GM06990 (cell line): ENCODE measurements around the gene PRR3.
"Not testable (repeated sequence)": the region's sequence is repeated elsewhere in the genome, so short reads cannot be mapped to it uniquely, and the experiment has no call there.

Experiments
- DNase-seq: peaks from one replicate; pipeline ENCODE4 v3.0.0-alpha.2; 2011; ENCODE audit not compliant: insufficient read length; ENCODE audit errors: extremely low read depth
- H3K27me3 ChIP-seq: replicated peaks from 2 replicates; pipeline ENCODE4 v1.6.0; 2011; ENCODE audit warnings: low read length; ENCODE audit not compliant: control insufficient read depth, insufficient read depth
- H3K36me3 ChIP-seq: 2 replicates; pipeline ENCODE4 v1.5.1; 2011; ENCODE audit warnings: low read length; ENCODE audit not compliant: control insufficient read depth, insufficient read depth
- H3K4me3 ChIP-seq: replicated peaks from 2 replicates; pipeline ENCODE4 v1.5.1; 2011; ENCODE audit warnings: low read depth, mild to moderate bottlenecking, control low read depth, low read length
- CTCF ChIP-seq: IDR thresholded peaks from 2 replicates; pipeline ENCODE4 v1.5.1; 2011; ENCODE audit warnings: low read length, control low read depth, mild to moderate bottlenecking, inconsistent platforms; ENCODE audit not compliant: insufficient read depth, poor library complexity, severe bottlenecking

The PRR3 gene

GRCh38 chr6:30529349-30529875 is 27.7 kb upstream of the PRR3 start:
- DNase-seq, result peak; percentile 59
- H3K27me3 ChIP-seq, H3K4me3 ChIP-seq, H3K36me3 ChIP-seq: not testable (repeated sequence)

- no peak overlapping the region for H3K4me3 ChIP-seq
- H3K27me3 ChIP-seq, result no peaks in the 10 kb centered on the region
- no peak for DNase-seq
- H3K36me3 ChIP-seq, result no peaks in the 10 kb centered on the region
- TF ChIP-seq CTCF, result no peak
Observed at GRCh38 chr6:30530014-30530413, 27.1 kb upstream of the PRR3 start.

DNA sequence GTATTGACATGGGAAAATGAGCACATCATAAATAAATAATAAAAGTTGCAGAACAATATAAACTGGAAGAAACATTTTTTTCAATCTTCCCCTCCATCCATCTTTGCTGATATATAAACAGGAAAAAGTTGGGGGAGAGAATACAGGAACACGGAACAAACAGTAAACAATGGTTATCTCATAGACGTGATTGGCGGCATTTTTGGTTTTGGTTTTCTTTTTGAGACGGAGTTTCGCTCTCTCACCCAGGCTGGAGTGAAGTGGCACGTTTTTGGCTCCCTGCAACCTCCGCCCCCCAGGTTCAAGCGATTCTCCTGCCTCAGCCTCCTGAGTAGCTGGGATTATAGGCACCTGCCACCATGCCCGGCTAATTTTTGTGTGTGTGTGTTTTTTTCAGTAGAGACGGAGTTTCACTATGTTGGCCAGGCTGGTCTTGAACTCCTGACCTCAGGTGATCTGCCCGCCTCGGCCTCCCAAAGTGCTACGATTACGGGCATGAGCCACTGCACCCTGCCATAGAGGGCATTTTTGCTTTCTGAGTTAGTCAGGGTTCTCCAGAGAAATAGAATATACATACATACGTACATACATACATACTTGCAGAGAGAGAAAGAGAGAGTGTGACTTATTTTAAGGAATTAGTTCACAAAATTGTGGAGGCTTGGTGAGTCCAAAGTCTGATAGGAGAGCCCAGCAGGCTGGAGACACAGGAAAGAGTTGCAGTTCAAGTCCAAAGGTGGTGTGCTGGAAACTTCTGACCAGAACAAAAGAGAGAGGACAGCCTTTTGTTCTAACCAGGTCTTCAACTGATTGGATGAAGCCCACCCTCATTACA is 23.4 kb upstream of the PRR3 start:
- DNase-seq, result no peak
- no peak overlapping the region for H3K4me3 ChIP-seq
- no peaks in the 10 kb centered on the region for H3K27me3 ChIP-seq
- no peaks in the 10 kb centered on the region for H3K36me3 ChIP-seq
- no peak for TF ChIP-seq CTCF

GRCh38 chr6:30537931-30538330 is 19.2 kb upstream of the PRR3 start:
- no peak for TF ChIP-seq CTCF
- DNase-seq, result no peak
- Histone ChIP-seq H3K4me3 (no peak overlapping the region), H3K36me3 (no peaks in the 10 kb centered on the region), H3K27me3 (no peaks in the 10 kb centered on the region)

DNA sequence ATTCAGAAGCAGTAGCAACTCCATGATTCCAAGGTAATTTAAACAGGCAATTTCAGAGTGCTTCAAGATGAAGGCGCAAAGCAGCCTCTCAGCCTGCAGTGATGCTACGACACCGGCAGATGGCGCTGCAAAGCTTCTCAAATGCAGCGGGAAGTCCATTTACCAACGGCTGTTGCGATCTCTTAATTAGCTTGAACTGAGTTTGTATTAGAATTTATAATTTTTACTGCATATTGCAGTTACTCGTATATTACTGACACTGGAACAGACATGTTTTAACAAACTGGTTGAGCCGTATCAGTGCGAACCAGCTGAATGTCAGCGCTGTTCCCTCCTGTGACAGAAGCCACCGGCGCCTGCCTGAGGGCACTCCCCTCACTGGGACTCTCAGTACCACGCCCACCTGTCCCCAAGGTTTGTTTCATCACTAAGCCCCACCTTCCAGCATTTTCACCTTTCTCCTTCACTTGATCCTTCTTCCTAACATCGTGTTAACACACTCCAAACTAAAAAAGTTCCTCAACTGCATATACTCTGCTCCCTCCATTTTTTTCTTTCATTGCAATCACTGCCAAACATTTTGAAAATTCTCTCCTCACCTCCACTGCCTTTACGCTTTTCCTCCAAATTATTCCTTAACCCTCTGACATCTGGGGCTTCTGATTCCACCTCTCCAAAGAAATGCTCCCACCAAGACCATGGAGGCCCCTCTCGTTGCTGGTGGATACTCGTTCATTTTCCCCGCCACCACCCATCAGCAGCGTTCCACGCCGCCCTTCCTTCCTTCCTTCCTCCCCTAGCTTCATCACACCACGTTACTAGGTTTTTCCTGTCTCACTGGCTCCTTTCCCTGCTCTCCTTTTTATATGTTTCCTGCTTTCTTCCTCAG is 15.3 kb upstream of the PRR3 start:
- peaks cover 9% of the 10 kb centered on the region for H3K36me3 ChIP-seq
- DNase-seq, result peak; percentile 59
- TF ChIP-seq CTCF, result peak; percentile 95
- peak overlapping the region; percentile 32 for H3K4me3 ChIP-seq
- no peaks in the 10 kb centered on the region for H3K27me3 ChIP-seq

GRCh38 chr6:30542404-30542725 is 14.7 kb upstream of the PRR3 start:
- DNase-seq, result no peak
- H3K36me3 ChIP-seq, result peaks cover 12% of the 10 kb centered on the region

More at GRCh38 chr6:30542404-30542725, 14.7 kb upstream of the PRR3 start:
- H3K4me3 ChIP-seq, result no peak overlapping the region
- no peak for TF ChIP-seq CTCF
- H3K27me3 ChIP-seq, result no peaks in the 10 kb centered on the region
